ENCODE measurements around the gene UQCR10. TPM values are rescaled to one million over a fixed set of nuclear protein-coding genes. Genes with fewer than 3 reads are reported as not detected.

Gene UQCR10
- total RNA-seq, 1 donor from 2014 or later: 116 TPM

GRCh38 chr22:29720811-29721323 is 46.3 kb upstream of the UQCR10 start:
- Mint-ChIP-seq H3K4me3 (no peak overlapping the region), H3K27me3 (ENCODE audit: low read depth) (peaks cover 76% of the 10 kb centered on the region)

GRCh38 chr22:29722151-29722550 is 45.0 kb upstream of the UQCR10 start:
- DNase-seq (ENCODE audit: low read depth, low spot score): no peak
- Mint-ChIP-seq H3K4me3 (no peak overlapping the region), H3K27ac (ENCODE audit: unreplicated experiment) (no peak overlapping the region), H3K4me1 (no peaks in the 10 kb centered on the region), H3K27me3 (ENCODE audit: low read depth) (peaks cover 67% of the 10 kb centered on the region), H3K9me3 (no peaks in the 10 kb centered on the region), H3K36me3 (ENCODE audit: low read depth) (no peaks in the 10 kb centered on the region)
- TF ChIP-seq CTCF (conservative IDR thresholded peaks at IDR 0.05): no peak

More at GRCh38 chr22:29720811-29721323, 46.3 kb upstream of the UQCR10 start:
- no peak for TF ChIP-seq CTCF (conservative IDR thresholded peaks at IDR 0.05)
- Mint-ChIP-seq H3K9me3 (no peaks in the 10 kb centered on the region), H3K27ac (ENCODE audit: unreplicated experiment) (no peak overlapping the region), H3K4me1 (peaks cover 10% of the 10 kb centered on the region), H3K36me3 (ENCODE audit: low read depth) (no peaks in the 10 kb centered on the region)
- no peak for DNase-seq (ENCODE audit: low read depth, low spot score)

GRCh38 chr22:29722587-29722986 is 44.6 kb upstream of the UQCR10 start:
- Mint-ChIP-seq H3K36me3 (ENCODE audit: low read depth) (no peaks in the 10 kb centered on the region), H3K9me3 (no peaks in the 10 kb centered on the region), H3K27me3 (ENCODE audit: low read depth) (peaks cover 63% of the 10 kb centered on the region), H3K4me3 (no peak overlapping the region), H3K27ac (ENCODE audit: unreplicated experiment) (no peak overlapping the region), H3K4me1 (no peaks in the 10 kb centered on the region)
- TF ChIP-seq CTCF (conservative IDR thresholded peaks at IDR 0.05): no peak
- DNase-seq (ENCODE audit: low read depth, low spot score): no peak

- Mint-ChIP-seq H3K36me3 (ENCODE audit: low read depth) (no peaks in the 10 kb centered on the region), H3K27ac (ENCODE audit: unreplicated experiment) (no peak overlapping the region), H3K27me3 (ENCODE audit: low read depth) (peaks cover 51% of the 10 kb centered on the region), H3K4me3 (no peak overlapping the region), H3K4me1 (no peaks in the 10 kb centered on the region), H3K9me3 (no peaks in the 10 kb centered on the region)
- DNase-seq (ENCODE audit: low read depth, low spot score): no peak
- no peak for TF ChIP-seq CTCF (conservative IDR thresholded peaks at IDR 0.05)
These were observed 43.4 kb upstream of the UQCR10 start for GRCh38 chr22:29723766-29724165.

- no peak for TF ChIP-seq CTCF (conservative IDR thresholded peaks at IDR 0.05)
- H3K4me3 Mint-ChIP-seq: no peak overlapping the region
- peaks cover 42% of the 10 kb centered on the region for H3K27me3 Mint-ChIP-seq (ENCODE audit: low read depth)
- H3K4me1 Mint-ChIP-seq: no peaks in the 10 kb centered on the region
- H3K36me3 Mint-ChIP-seq (ENCODE audit: low read depth): no peaks in the 10 kb centered on the region
- no peaks in the 10 kb centered on the region for H3K9me3 Mint-ChIP-seq
- H3K27ac Mint-ChIP-seq (ENCODE audit: unreplicated experiment): no peak overlapping the region
- no peak for DNase-seq (ENCODE audit: low read depth, low spot score)
These were observed 42.3 kb upstream of the UQCR10 start for GRCh38 chr22:29724843-29725242.
